GM12878 (cell line): Measurements from ENCODE around the gene PPME1. TPM values are rescaled to one million over a fixed set of nuclear protein-coding genes. Genes with fewer than 3 reads are reported as not detected.

Source experiments
- ATAC-seq: fragments of 200-7000 bp; cut with Tn5 transposase; 3 replicates; pipeline ENCODE4 v1.9.1; 2020; ENCODE audit warnings: mild to moderate bottlenecking, moderate library complexity
- BruUV-seq: library from RNA; stranded (reverse); fragments of 400-500 nt; replicated peaks from 2 replicates; lab custom pipeline; 2021; lab: Mats Ljungman, UMichigan
- CTCF ChIA-PET: fragments of 300-600 bp; sonication (Branson Sonifier 250); formaldehyde crosslinking; extraction: SDS; loops from one replicate; lab custom pipeline; 2021; ENCODE audit warnings: inconsistent platforms; lab: Yijun Ruan, JAX
- POLR2A ChIA-PET: fragments of 350-600 bp; formaldehyde crosslinking; extraction: SDS; loops from one replicate; lab custom pipeline; 2021; ENCODE audit warnings: inconsistent platforms; lab: Charles Lee
- RAD21 ChIA-PET: fragments of 300-600 bp; sonication (Branson Sonifier 250); formaldehyde crosslinking; loops from one replicate; lab custom pipeline; 2023; ENCODE audit warnings: antibody characterized with exemption; ENCODE audit not compliant: unreplicated experiment; lab: Charles Lee
- SMC1A ChIA-PET: fragments of 300-600 bp; sonication (Branson Sonifier 250); formaldehyde crosslinking; loops from one replicate; lab custom pipeline; 2023; ENCODE audit not compliant: unreplicated experiment, uncharacterized antibody; lab: Charles Lee
- DNase-seq: peaks from one replicate; pipeline ENCODE4 v3.0.0-alpha.2; 2011; ENCODE audit warnings: low read depth, low spot score
- FAIRE-seq: peaks from 3 replicates; lab custom pipeline; 2011; peaks lifted over from hg19 to GRCh38; lab: Jason Lieb, UNC
- H2AFZ ChIP-seq: 2 replicates; pipeline ENCODE4 v1.6.0; 2011; ENCODE audit warnings: low read depth, low read length, control low read depth; ENCODE audit not compliant: control insufficient read depth
- H3K27ac ChIP-seq: 2 replicates; pipeline ENCODE4 v1.5.1; 2011; ENCODE audit warnings: control low read depth; ENCODE audit not compliant: control insufficient read depth, insufficient read depth
- H3K27me3 ChIP-seq, 2 experiments: replicated peaks in 1 of 2; 2 replicates each; pipeline versions ENCODE4 v1.6.0 to v1.6.1; 2011; ENCODE audit warnings: low read length in 1 of 2; ENCODE audit not compliant: control insufficient read depth in 2 of 2, insufficient read depth in 2 of 2
- H3K36me3 ChIP-seq, 2 experiments: 2 replicates each; pipeline ENCODE4 v1.5.1; 2011; ENCODE audit warnings: low read length in 1 of 2; ENCODE audit not compliant: control insufficient read depth in 2 of 2, insufficient read depth in 2 of 2
- H3K4me1 ChIP-seq: 2 replicates; pipeline ENCODE4 v1.6.1; 2011; ENCODE audit warnings: mild to moderate bottlenecking, low read length, moderate library complexity, mixed read lengths; ENCODE audit not compliant: control insufficient read depth, insufficient read depth
- H3K4me2 ChIP-seq: 2 replicates; pipeline ENCODE4 v1.6.0; 2011; ENCODE audit warnings: control low read depth; ENCODE audit not compliant: control insufficient read depth, insufficient read depth
- H3K4me3 ChIP-seq: fragments of 200-600 bp; sonication (generic); 2 replicates; pipeline ENCODE4 v1.5.1; 2016
- H3K79me2 ChIP-seq: 2 replicates; pipeline ENCODE4 v1.6.0; 2011; ENCODE audit warnings: low read length; ENCODE audit not compliant: control insufficient read depth, insufficient read depth
- H3K9ac ChIP-seq: 2 replicates; pipeline ENCODE4 v1.8.0; 2011; ENCODE audit warnings: low read length, control low read depth, mixed read lengths; ENCODE audit not compliant: control insufficient read depth, insufficient read depth
- H3K9me3 ChIP-seq: replicated peaks from 3 replicates; pipeline ENCODE4 v1.5.1; 2011; ENCODE audit warnings: mild to moderate bottlenecking, low read length; ENCODE audit not compliant: control insufficient read depth, insufficient read depth
- H4K20me1 ChIP-seq: 2 replicates; pipeline ENCODE4 v1.6.0; 2011; ENCODE audit not compliant: control insufficient read depth, insufficient read depth
- ATF7 ChIP-seq: fragments of 450-650 bp; IDR thresholded peaks from 2 replicates; pipeline ENCODE4 v1.6.1; 2016; ENCODE audit warnings: low read depth, mild to moderate bottlenecking
- DPF2 ChIP-seq: fragments of 450-650 bp; IDR thresholded peaks from 2 replicates; pipeline ENCODE4 v1.6.1; 2017; ENCODE audit warnings: mild to moderate bottlenecking
- HCFC1 ChIP-seq: fragments of 150-350 bp; IDR thresholded peaks from 2 replicates; pipeline ENCODE4 v1.6.1; 2014; ENCODE audit warnings: low read length
- NFYA ChIP-seq: IDR thresholded peaks from 2 replicates; pipeline ENCODE4 v1.6.1; 2011; ENCODE audit warnings: low read depth, mild to moderate bottlenecking, low read length, improper control_type of control experiment, borderline replicate concordance
- NFYB ChIP-seq: IDR thresholded peaks from 2 replicates; pipeline ENCODE4 v1.6.1; 2011; ENCODE audit warnings: low read depth, mild to moderate bottlenecking, low read length, improper control_type of control experiment, moderate library complexity; ENCODE audit not compliant: insufficient read depth
- REST ChIP-seq: IDR thresholded peaks from 2 replicates; pipeline ENCODE4 v1.6.1; 2012; ENCODE audit warnings: mild to moderate bottlenecking, low read depth, low read length
- ZNF274 ChIP-seq: IDR thresholded peaks from one replicate; pipeline ENCODE4 v1.8.0; 2011; ENCODE audit not compliant: insufficient read length, insufficient read depth
- WGBS: methylation state at CpG from one replicate; pipeline ENCODE4 v1.1.6; 2016; ENCODE audit warnings: low lambda C conversion rate; ENCODE audit not compliant: insufficient replicate concordance, insufficient coverage; ENCODE audit errors: missing lambda C conversion rate; 5-methylcytosine and 5-hydroxymethylcytosine counted together
- in situ Hi-C: fragments of 300-500 bp; cut with MboI; formaldehyde crosslinking; loops from 9 replicates; pipeline ENCODE4 v1.14.3; 2018; ENCODE audit warnings: mixed read lengths
- intact Hi-C: fragments of 100-400 bp; cut with micrococcal nuclease; formaldehyde crosslinking; loops from one replicate; pipeline ENCODE4 v1.14.2; 2022; ENCODE audit not compliant: unreplicated experiment
- polyA plus RNA-seq, 11 experiments: library from polyadenylated mRNA; depleted of rRNA in 4 of 11; unstranded in 6 of 11; stranded (reverse) in 5 of 11; fragments of >200 nt; fragmentation: Nextera tagmentation in 4 of 11; fragmentation: Illumina TruSeq in 1 of 11; extraction: Ambion mirVana in 4 of 11; extraction: Trizol in 1 of 11; gene quantifications; 1 replicate in 1 of 11; 2 replicates in 10 of 11; pipeline versions ENCODE4 v1.2.1 to v1.2.3, GENCODE V29; 2011 to 2016; ENCODE audit warnings: inconsistent platforms in 2 of 11, missing spikeins in 2 of 11, low read depth in 1 of 11
- total RNA-seq, 4 experiments: library from RNA; depleted of rRNA in 3 of 4; stranded (reverse); fragments of >200 nt in 3 of 4; fragmentation: Illumina TruSeq in 1 of 4; extraction: Trizol in 1 of 4; gene quantifications; 2 replicates each; pipeline versions ENCODE4 v1.2.1 to v1.2.3, GENCODE V29; 2013 to 2021

Gene PPME1
- total and polyA plus RNA-seq, 10 of the 15 experiments (the other 5 are each of a cell fraction or from before 2014, with no cell fraction given), result 3.1 to 51.4 (median 20.8) TPM

GRCh38 chr11:74283580-74284180, 112.6 kb downstream of the PPME1 start:
- POLR2A ChIA-PET, result no interaction called here
- no peak for FAIRE-seq
- H3K27me3 ChIP-seq, result no peaks in the 10 kb centered on the region
- H3K79me2 ChIP-seq, result no peaks in the 10 kb centered on the region
- BruUV-seq, result no TSS peak
- no peak overlapping the region for H3K27ac ChIP-seq
- in situ Hi-C loops, result no loop called here
- SMC1A ChIA-PET, result no interaction called here
- TF ChIP-seq DPF2 (no peak), HCFC1 (no peak), ATF7 (no peak), REST (no peak), ZNF274 (no peak), NFYA (no peak), NFYB (no peak)
- TF ChIP-seq, all 136 proteins: peak for 0
- Histone ChIP-seq H3K9me3 (no peaks in the 10 kb centered on the region; the same call in 1 of the 3 replicates), H3K4me2 (no peak overlapping the region), H3K4me3 (no peak overlapping the region), H3K36me3 (no peaks in the 10 kb centered on the region), H2AFZ (no peak overlapping the region), H4K20me1 (no peaks in the 10 kb centered on the region), H3K9ac (no peak overlapping the region), H3K4me1 (peaks cover 3% of the 10 kb centered on the region)
- no peak for DNase-seq
- ChIA-PET CTCF (no interaction called here), RAD21 (no interaction called here)
- WGBS, result 52% methylated on average over 3 of the region's 3 CpGs
- intact Hi-C loops, result no loop called here
- no peak for ATAC-seq
